ENCODE results near the gene DYRK1A.

The DYRK1A gene

DNA sequence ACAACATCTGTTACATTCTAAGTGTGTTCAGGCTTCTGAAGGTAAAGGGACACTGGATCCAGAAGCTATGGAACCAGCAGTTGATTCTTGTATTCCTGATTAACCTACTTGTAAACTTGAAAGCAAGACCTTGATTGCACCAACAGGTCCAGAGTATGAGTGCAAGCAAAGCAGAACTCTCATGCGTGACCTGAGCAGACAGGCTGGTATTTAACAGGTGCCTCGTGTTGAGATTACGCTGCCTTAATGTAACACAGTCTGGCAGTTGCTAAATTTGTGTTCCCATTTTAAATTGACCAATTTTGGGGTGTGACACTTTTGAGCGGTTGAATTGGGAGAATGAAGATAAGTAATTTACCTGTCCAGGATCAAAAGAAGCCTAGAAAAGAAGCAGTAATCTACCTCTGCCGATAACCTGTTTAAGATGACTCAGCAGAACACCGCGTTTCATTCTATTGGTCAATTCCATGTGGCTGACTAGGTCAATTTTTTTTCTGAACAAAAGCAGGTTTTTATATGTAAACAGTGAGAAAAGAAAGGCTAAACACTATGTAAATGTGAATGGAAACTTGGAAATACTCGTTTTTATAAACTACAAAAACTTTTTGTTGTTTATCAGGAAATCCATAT, 147.6 kb downstream of the DYRK1A start:
- peaks cover 6% of the 10 kb centered on the region; the same call in 1 of the 2 replicates for H4K20me1 ChIP-seq (ENCODE audit: low read depth, low read length)
- H3K79me2 ChIP-seq (ENCODE audit: insufficient read depth, low read length), result no peaks in the 10 kb centered on the region; the same call in 1 of the 2 replicates
- peaks cover 34% of the 10 kb centered on the region for H3K36me3 ChIP-seq (ENCODE audit: low read length)
- H3K27me3 ChIP-seq (ENCODE audit: low read length), result no peaks in the 10 kb centered on the region
- no peak overlapping the region for H3K4me2 ChIP-seq (ENCODE audit: low read depth, low read length, poor library complexity, severe bottlenecking)
- TF ChIP-seq, protein P1, sequence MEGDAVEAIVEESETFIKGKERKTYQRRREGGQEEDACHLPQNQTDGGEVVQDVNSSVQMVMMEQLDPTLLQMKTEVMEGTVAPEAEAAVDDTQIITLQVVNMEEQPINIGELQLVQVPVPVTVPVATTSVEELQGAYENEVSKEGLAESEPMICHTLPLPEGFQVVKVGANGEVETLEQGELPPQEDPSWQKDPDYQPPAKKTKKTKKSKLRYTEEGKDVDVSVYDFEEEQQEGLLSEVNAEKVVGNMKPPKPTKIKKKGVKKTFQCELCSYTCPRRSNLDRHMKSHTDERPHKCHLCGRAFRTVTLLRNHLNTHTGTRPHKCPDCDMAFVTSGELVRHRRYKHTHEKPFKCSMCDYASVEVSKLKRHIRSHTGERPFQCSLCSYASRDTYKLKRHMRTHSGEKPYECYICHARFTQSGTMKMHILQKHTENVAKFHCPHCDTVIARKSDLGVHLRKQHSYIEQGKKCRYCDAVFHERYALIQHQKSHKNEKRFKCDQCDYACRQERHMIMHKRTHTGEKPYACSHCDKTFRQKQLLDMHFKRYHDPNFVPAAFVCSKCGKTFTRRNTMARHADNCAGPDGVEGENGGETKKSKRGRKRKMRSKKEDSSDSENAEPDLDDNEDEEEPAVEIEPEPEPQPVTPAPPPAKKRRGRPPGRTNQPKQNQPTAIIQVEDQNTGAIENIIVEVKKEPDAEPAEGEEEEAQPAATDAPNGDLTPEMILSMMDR (IDR thresholded peaks at IDR 0.05; ENCODE audit: insufficient read depth, low read length, poor library complexity, severe bottlenecking), result no peak
- no peak for TF ChIP-seq EZH2phosphoT487 (conservative IDR thresholded peaks at IDR 0.05; ENCODE audit: low read length)
- H3K4me3 ChIP-seq (ENCODE audit: insufficient read depth, low read length, poor library complexity, severe bottlenecking), result no peak overlapping the region
- H3K9ac ChIP-seq (ENCODE audit: low read length), result no peak overlapping the region
- no peak overlapping the region for H3K27ac ChIP-seq (ENCODE audit: low read depth, low read length)
- no peak overlapping the region for H2AFZ ChIP-seq (ENCODE audit: low read depth, low read length, severe bottlenecking)
- no peaks in the 10 kb centered on the region; the same call in 1 of the 2 replicates for H3F3A ChIP-seq (ENCODE audit: insufficient read depth)
- no peaks in the 10 kb centered on the region for H3K9me2 ChIP-seq (replicated peaks; ENCODE audit: insufficient read depth, low read length)
- H3K9me3 ChIP-seq (ENCODE audit: insufficient read depth, low read length), result no peaks in the 10 kb centered on the region

DNA sequence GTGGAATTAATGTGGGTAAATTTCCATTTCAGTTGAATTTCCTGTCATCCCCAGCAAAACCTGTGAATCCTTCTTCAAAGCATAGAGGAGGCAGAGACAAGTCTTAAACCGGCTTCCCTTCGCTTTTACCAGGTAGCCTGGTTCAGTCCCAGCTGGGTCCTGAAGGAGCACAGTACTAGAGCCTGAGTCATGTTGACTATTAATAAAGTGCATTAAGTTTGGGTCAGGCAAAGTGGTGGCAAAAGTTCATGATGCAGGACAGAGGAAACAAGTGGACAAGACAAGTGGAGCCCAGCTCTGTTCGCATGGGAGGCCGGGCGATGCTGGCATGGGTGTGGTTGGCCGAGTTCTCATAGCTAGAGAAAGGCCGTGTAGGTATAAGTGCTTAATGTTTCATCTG, 150.4 kb downstream of the DYRK1A start:
- no peak overlapping the region for H2AFZ ChIP-seq (ENCODE audit: low read depth, low read length, severe bottlenecking)
- no peak overlapping the region for H3K27ac ChIP-seq (ENCODE audit: low read depth, low read length)
- H4K20me1 ChIP-seq (ENCODE audit: low read depth, low read length), result peaks cover 6% of the 10 kb centered on the region; the same call in 1 of the 2 replicates
- no peaks in the 10 kb centered on the region for H3K79me2 ChIP-seq (ENCODE audit: insufficient read depth, low read length)
- no peaks in the 10 kb centered on the region for H3K9me2 ChIP-seq (replicated peaks; ENCODE audit: insufficient read depth, low read length)
- no peaks in the 10 kb centered on the region; the same call in 1 of the 2 replicates for H3F3A ChIP-seq (ENCODE audit: insufficient read depth)
- H3K36me3 ChIP-seq (ENCODE audit: low read length), result peaks cover 15% of the 10 kb centered on the region
- no peak overlapping the region for H3K4me2 ChIP-seq (ENCODE audit: low read depth, low read length, poor library complexity, severe bottlenecking)
- H3K4me3 ChIP-seq (ENCODE audit: insufficient read depth, low read length, poor library complexity, severe bottlenecking), result no peak overlapping the region
- no peaks in the 10 kb centered on the region for H3K9me3 ChIP-seq (ENCODE audit: insufficient read depth, low read length)
- no peaks in the 10 kb centered on the region for H3K27me3 ChIP-seq (ENCODE audit: low read length)
- H3K9ac ChIP-seq (ENCODE audit: low read length), result no peak overlapping the region
- no peak for TF ChIP-seq EZH2phosphoT487 (conservative IDR thresholded peaks at IDR 0.05; ENCODE audit: low read length)

DNA sequence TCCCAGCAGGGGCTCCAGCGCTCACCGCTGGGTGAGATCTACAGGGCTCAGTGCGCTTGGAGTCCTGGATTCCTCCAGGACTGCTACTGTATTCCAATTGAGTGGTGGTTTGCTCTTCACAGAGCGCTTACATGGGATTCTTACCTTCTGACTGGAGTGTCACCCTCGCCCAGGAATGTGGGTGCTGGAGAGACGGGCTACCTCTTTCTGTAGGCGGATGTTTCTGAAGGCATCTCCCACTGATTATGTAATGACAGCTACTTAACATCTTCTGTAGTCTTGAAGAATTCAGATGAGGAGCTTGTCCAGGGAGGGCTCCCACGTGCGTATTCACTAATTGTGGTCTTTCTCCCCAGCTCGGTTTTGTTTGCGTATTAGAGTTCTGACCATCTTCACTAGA, 154.2 kb downstream of the DYRK1A start:
- Histone ChIP-seq H3K4me3 (ENCODE audit: insufficient read depth, low read length, poor library complexity, severe bottlenecking) (no peak overlapping the region), H4K20me1 (ENCODE audit: low read depth, low read length) (no peaks in the 10 kb centered on the region), H3F3A (ENCODE audit: insufficient read depth) (no peaks in the 10 kb centered on the region; the same call in 1 of the 2 replicates), H3K9ac (ENCODE audit: low read length) (no peak overlapping the region), H3K36me3 (ENCODE audit: low read length) (no peaks in the 10 kb centered on the region), H3K4me2 (ENCODE audit: low read depth, low read length, poor library complexity, severe bottlenecking) (no peak overlapping the region), H3K9me3 (ENCODE audit: insufficient read depth, low read length) (no peaks in the 10 kb centered on the region), H3K9me2 (replicated peaks; ENCODE audit: insufficient read depth, low read length) (no peaks in the 10 kb centered on the region), H3K27me3 (ENCODE audit: low read length) (no peaks in the 10 kb centered on the region), H2AFZ (ENCODE audit: low read depth, low read length, severe bottlenecking) (no peak overlapping the region), H3K27ac (ENCODE audit: low read depth, low read length) (no peak overlapping the region), H3K79me2 (ENCODE audit: insufficient read depth, low read length) (no peaks in the 10 kb centered on the region)
- TF ChIP-seq, protein P1 (IDR thresholded peaks at IDR 0.05; ENCODE audit: insufficient read depth, low read length, poor library complexity, severe bottlenecking), result no peak
- no peak for TF ChIP-seq EZH2phosphoT487 (conservative IDR thresholded peaks at IDR 0.05; ENCODE audit: low read length)

DNA sequence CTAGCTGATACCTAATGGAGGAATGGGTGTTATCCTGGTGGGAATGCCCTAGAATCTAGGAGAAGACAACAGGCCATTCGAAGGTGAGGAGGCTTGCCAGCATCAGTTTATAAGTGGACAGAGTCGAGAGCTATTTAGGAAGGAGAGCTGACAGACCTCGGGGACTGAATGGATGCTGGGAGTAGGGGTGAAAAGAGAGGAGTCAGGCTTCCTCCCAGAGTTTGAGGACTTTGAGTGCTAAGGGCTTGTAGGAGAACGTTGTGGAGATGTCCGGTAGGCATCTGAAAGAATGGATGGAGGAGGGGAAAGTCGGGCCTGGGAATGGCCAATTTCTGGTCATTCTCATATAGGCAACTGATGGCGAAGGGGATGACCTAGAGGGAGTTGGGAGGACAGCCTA, 155.1 kb downstream of the DYRK1A start:
- no peaks in the 10 kb centered on the region for H3K9me2 ChIP-seq (replicated peaks; ENCODE audit: insufficient read depth, low read length)
- H3K4me2 ChIP-seq (ENCODE audit: low read depth, low read length, poor library complexity, severe bottlenecking), result no peak overlapping the region
- H3K36me3 ChIP-seq (ENCODE audit: low read length), result no peaks in the 10 kb centered on the region
- H3K27ac ChIP-seq (ENCODE audit: low read depth, low read length), result no peak overlapping the region
- no peaks in the 10 kb centered on the region for H3K27me3 ChIP-seq (ENCODE audit: low read length)
- no peaks in the 10 kb centered on the region; the same call in 1 of the 2 replicates for H3F3A ChIP-seq (ENCODE audit: insufficient read depth)
- H2AFZ ChIP-seq (ENCODE audit: low read depth, low read length, severe bottlenecking), result no peak overlapping the region
- no peaks in the 10 kb centered on the region for H4K20me1 ChIP-seq (ENCODE audit: low read depth, low read length)
- TF ChIP-seq, protein P1 (IDR thresholded peaks at IDR 0.05; ENCODE audit: insufficient read depth, low read length, poor library complexity, severe bottlenecking), result no peak
- no peak for TF ChIP-seq EZH2phosphoT487 (conservative IDR thresholded peaks at IDR 0.05; ENCODE audit: low read length)
- H3K79me2 ChIP-seq (ENCODE audit: insufficient read depth, low read length), result no peaks in the 10 kb centered on the region
- H3K4me3 ChIP-seq (ENCODE audit: insufficient read depth, low read length, poor library complexity, severe bottlenecking), result no peak overlapping the region
- no peak overlapping the region for H3K9ac ChIP-seq (ENCODE audit: low read length)
- no peaks in the 10 kb centered on the region for H3K9me3 ChIP-seq (ENCODE audit: insufficient read depth, low read length)
